NCI-H2171 treated with DMSO at 0.1 percent for 48 hours (cell line): Measurements from ENCODE around the gene DGKH.

Experiments
- DNase-seq: peaks from one replicate; lab custom pipeline; 2025; lab: John Stamatoyannopoulos, UW

DGKH gene

GRCh38 chr13:42275506-42275905 lies 227.1 kb downstream of the DGKH start:
- DNase-seq, result no peak

- no peak for DNase-seq
Measured at GRCh38 chr13:42276683-42277082, 228.2 kb downstream of the DGKH start.

DNA sequence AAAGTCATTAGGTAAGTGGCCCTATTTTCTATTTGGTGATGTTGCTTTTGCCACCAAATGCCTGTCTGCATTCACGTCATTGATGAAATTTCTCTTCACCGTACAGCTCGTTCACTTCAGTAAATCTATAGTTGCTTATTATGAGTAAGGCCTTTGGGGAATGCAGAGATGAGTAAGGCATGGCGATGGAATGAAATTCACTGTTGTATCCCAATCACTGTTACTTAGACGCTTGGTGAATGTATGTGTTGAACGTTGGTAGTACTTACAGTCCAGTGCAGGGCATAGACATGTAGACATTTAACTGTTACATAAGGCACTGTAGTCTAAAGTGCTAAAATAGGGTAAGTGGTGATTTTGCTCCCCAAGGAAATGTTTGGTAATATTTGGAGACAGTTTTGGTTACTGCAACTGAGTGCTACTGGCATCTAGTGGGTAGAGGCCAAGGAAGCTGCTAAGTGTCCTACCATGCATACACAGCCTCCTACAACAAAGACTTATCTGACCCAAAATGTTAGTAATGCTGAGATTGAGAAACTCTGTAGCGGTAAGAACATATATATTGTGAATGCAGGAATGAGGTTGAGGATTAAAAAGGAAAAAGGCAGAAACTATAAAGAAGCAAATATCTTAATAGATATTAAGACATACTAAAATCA lies 229.3 kb downstream of the DGKH start:
- no peak for DNase-seq

DNA sequence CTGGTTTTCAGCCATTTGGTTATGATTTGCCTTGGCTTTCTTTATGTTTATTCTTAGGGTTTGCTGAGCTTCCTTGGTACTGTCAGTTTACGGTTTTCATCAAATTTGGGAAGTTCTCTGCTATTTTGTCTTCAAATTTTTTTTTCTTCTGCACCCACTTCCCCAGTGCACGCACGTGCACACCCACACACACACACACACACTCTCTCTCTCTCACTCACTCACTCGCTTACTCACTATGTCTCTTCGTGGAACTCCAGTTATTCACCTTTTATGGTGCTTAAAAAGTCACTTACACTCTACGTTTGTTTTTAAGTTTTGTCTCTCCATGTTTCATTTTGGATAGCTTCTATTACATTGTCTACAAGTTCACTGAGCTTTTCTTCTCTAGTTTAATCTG lies 230.6 kb downstream of the DGKH start:
- no peak for DNase-seq

GRCh38 chr13:42279986-42280385 lies 231.5 kb downstream of the DGKH start:
- no peak for DNase-seq

- DNase-seq, result no peak
Measured at GRCh38 chr13:42280537-42280936, 232.1 kb downstream of the DGKH start.

DNA sequence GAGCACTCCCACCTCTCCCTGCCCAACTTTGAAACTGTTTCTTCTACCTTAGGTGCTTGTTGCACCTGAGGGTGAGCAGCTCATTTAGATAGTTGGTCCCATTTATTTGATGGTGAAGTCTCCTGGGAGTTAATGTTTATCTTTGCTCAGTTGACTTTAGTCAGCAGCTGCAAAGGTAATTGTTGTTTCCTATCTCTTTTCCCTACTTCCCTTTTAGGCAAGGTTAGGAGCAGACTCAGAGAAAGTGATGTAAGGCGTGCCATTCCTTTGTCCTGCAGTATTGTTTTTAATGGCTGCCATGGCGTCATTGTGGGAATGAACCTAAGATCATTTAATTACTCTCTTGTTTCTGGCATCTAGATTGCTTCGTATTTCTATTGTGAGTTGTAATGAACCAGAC lies 235.1 kb downstream of the DGKH start:
- DNase-seq, result no peak

DNA sequence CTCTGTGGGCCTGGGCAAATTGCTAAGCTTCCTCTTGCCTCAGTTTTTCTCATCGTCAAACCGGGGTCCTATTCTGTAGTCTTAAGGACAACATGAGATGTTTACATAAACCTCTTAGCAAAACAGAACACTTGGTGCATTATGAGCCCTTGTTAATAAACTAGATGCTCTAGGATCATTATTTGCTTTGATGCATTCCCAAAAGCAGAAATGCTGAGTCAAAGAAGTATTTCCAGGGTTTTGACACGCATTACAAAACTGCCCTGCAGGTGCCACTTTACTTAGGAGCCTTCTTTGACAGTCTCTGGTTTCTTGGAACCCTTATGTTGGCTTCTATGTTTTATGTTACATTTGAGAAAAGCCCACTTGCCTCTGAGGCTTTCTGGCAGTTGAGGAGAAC lies 235.6 kb downstream of the DGKH start:
- DNase-seq, result no peak
